ENCODE data around the gene GATA2. TPM values are rescaled to one million over a fixed set of nuclear protein-coding genes. Genes with fewer than 3 reads are reported as not detected.

The GATA2 gene
- total and polyA plus RNA-seq, 2 experiments from 2014 or later: 0.52 to 0.83 TPM

DNA sequence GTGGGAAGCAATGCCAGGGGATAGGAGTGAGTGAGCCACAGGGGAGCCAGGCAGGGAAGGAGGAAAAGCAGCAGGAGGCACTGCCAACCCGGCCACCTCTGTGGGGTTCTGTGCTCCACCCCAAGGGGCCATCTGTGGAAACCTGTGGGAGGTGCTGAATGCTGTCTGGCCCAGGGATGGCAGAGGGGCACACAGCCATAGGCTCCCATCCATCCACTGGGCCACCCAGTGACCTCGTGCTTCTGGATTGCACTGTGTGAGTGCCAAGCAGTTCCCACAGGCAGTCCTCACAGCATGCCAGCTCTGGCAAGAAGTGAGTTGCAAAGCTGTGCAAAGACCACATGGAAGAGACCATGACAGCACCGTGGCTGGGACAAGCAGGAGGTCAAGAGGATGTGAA is 53.8 kb downstream of the GATA2 start (continued):
- TF ChIP-seq, protein P1, sequence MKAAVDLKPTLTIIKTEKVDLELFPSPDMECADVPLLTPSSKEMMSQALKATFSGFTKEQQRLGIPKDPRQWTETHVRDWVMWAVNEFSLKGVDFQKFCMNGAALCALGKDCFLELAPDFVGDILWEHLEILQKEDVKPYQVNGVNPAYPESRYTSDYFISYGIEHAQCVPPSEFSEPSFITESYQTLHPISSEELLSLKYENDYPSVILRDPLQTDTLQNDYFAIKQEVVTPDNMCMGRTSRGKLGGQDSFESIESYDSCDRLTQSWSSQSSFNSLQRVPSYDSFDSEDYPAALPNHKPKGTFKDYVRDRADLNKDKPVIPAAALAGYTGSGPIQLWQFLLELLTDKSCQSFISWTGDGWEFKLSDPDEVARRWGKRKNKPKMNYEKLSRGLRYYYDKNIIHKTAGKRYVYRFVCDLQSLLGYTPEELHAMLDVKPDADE (IDR thresholded peaks at IDR 0.05): no peak
- TF ChIP-seq EZH2 (IDR thresholded peaks at IDR 0.05; ENCODE audit: low read depth, unreplicated experiment): no peak

DNA sequence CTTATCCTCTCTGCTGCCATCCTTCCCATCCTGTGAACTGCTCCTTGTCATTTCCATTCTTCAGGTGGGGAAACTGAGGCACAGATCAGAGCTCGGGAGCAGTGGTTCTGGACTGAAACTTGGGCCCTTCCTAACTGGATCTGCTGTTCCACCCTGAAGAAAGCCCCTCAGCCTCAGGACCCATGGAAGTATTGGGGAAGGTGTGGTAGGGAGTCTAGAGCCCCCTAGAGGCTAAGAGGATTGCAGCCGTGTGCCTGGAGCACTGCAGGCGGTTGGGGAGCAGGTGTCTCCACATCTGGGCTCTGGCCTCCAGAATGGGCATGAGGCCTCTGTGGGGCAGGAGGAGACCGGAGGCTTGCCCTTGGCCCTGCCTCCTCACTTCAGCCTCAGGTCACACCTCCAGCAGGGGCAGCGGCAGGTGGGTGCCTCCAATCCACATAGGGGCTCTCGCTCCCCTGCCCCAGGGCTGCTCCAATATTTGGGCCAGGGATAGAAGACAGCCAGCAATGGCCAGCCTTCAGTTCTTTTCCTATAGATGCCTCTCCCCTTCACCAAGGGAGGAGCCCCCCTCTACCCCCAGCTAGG is 54.4 kb downstream of the GATA2 start:
- H3K4me1 Mint-ChIP-seq: peaks cover 24% of the 10 kb centered on the region
- H3K9me3 Mint-ChIP-seq: no peaks in the 10 kb centered on the region
- Histone ChIP-seq H3K36me3 (ENCODE audit: insufficient read depth) (no peaks in the 10 kb centered on the region), H3K27ac (ENCODE audit: low read depth) (no peak overlapping the region), H4K20me1 (replicated peaks; ENCODE audit: insufficient read depth) (no peaks in the 10 kb centered on the region), H2AFZ (no peak overlapping the region), H3K4me1 (ENCODE audit: insufficient read depth) (peaks cover 18% of the 10 kb centered on the region; the same call in 1 of the 2 replicates), H3K4me3 (no peak overlapping the region), H3K9me2 (ENCODE audit: insufficient read depth) (no peaks in the 10 kb centered on the region), H3K4me2 (no peak overlapping the region), H3K79me2 (replicated peaks; ENCODE audit: insufficient read depth) (no peaks in the 10 kb centered on the region), H3K27me3 (ENCODE audit: insufficient read depth) (peaks cover 13% of the 10 kb centered on the region), H3F3A (replicated peaks; ENCODE audit: low read depth) (peaks cover 6% of the 10 kb centered on the region; the same call in 1 of the 2 replicates)
- no peak overlapping the region for H3K27ac Mint-ChIP-seq
- H3K36me3 Mint-ChIP-seq (ENCODE audit: low read depth): no peaks in the 10 kb centered on the region
- peaks cover 28% of the 10 kb centered on the region for H3K27me3 Mint-ChIP-seq (ENCODE audit: insufficient read depth, low read depth, poor library complexity)
- peak; percentile 75 for DNase-seq (ENCODE audit: low spot score)
- peak; percentile 75 for ATAC-seq
- TF ChIP-seq, protein P2, sequence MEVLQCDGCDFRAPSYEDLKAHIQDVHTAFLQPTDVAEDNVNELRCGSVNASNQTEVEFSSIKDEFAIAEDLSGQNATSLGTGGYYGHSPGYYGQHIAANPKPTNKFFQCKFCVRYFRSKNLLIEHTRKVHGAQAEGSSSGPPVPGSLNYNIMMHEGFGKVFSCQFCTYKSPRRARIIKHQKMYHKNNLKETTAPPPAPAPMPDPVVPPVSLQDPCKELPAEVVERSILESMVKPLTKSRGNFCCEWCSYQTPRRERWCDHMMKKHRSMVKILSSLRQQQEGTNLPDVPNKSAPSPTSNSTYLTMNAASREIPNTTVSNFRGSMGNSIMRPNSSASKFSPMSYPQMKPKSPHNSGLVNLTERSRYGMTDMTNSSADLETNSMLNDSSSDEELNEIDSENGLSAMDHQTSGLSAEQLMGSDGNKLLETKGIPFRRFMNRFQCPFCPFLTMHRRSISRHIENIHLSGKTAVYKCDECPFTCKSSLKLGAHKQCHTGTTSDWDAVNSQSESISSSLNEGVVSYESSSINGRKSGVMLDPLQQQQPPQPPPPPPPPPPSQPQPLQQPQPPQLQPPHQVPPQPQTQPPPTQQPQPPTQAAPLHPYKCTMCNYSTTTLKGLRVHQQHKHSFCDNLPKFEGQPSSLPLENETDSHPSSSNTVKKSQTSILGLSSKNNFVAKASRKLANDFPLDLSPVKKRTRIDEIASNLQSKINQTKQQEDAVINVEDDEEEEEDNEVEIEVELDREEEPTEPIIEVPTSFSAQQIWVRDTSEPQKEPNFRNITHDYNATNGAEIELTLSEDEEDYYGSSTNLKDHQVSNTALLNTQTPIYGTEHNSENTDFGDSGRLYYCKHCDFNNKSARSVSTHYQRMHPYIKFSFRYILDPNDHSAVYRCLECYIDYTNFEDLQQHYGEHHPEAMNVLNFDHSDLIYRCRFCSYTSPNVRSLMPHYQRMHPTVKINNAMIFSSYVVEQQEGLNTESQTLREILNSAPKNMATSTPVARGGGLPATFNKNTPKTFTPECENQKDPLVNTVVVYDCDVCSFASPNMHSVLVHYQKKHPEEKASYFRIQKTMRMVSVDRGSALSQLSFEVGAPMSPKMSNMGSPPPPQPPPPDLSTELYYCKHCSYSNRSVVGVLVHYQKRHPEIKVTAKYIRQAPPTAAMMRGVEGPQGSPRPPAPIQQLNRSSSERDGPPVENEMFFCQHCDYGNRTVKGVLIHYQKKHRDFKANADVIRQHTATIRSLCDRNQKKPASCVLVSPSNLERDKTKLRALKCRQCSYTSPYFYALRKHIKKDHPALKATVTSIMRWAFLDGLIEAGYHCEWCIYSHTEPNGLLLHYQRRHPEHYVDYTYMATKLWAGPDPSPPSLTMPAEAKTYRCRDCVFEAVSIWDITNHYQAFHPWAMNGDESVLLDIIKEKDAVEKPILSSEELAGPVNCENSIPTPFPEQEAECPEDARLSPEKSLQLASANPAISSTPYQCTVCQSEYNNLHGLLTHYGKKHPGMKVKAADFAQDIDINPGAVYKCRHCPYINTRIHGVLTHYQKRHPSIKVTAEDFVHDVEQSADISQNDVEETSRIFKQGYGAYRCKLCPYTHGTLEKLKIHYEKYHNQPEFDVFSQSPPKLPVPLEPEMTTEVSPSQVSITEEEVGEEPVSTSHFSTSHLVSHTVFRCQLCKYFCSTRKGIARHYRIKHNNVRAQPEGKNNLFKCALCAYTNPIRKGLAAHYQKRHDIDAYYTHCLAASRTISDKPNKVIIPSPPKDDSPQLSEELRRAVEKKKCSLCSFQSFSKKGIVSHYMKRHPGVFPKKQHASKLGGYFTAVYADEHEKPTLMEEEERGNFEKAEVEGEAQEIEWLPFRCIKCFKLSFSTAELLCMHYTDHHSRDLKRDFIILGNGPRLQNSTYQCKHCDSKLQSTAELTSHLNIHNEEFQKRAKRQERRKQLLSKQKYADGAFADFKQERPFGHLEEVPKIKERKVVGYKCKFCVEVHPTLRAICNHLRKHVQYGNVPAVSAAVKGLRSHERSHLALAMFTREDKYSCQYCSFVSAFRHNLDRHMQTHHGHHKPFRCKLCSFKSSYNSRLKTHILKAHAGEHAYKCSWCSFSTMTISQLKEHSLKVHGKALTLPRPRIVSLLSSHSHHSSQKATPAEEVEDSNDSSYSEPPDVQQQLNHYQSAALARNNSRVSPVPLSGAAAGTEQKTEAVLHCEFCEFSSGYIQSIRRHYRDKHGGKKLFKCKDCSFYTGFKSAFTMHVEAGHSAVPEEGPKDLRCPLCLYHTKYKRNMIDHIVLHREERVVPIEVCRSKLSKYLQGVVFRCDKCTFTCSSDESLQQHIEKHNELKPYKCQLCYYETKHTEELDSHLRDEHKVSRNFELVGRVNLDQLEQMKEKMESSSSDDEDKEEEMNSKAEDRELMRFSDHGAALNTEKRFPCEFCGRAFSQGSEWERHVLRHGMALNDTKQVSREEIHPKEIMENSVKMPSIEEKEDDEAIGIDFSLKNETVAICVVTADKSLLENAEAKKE (CRISPR knock-in tag; IDR thresholded peaks at IDR 0.05): peak; percentile 61; the same call in 1 of the 2 replicates
- no peak for TF ChIP-seq POLR2AphosphoS5 (IDR thresholded peaks at IDR 0.05; ENCODE audit: low read depth)
- no peak for TF ChIP-seq JUNB (IDR thresholded peaks at IDR 0.05; ENCODE audit: unreplicated experiment)
- no peak for TF ChIP-seq ZNF331 (CRISPR knock-in tag; IDR thresholded peaks at IDR 0.05; ENCODE audit: low read depth)
- TF ChIP-seq, protein P1 (IDR thresholded peaks at IDR 0.05): no peak
- TF ChIP-seq, protein P3, sequence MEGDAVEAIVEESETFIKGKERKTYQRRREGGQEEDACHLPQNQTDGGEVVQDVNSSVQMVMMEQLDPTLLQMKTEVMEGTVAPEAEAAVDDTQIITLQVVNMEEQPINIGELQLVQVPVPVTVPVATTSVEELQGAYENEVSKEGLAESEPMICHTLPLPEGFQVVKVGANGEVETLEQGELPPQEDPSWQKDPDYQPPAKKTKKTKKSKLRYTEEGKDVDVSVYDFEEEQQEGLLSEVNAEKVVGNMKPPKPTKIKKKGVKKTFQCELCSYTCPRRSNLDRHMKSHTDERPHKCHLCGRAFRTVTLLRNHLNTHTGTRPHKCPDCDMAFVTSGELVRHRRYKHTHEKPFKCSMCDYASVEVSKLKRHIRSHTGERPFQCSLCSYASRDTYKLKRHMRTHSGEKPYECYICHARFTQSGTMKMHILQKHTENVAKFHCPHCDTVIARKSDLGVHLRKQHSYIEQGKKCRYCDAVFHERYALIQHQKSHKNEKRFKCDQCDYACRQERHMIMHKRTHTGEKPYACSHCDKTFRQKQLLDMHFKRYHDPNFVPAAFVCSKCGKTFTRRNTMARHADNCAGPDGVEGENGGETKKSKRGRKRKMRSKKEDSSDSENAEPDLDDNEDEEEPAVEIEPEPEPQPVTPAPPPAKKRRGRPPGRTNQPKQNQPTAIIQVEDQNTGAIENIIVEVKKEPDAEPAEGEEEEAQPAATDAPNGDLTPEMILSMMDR (conservative IDR thresholded peaks at IDR 0.05; ENCODE audit: low read depth in 2 of 2): peak; percentile 81 to 91
- H3K4me3 Mint-ChIP-seq: no peak overlapping the region

Data from GM23338 (cell line).